Neural progenitor cell (in vitro differentiated cells): Measurements from ENCODE around the gene BAAT.

Experiments
- CTCF ChIP-seq: fragments of 200-600 bp; sonication (generic); IDR thresholded peaks from 2 replicates; pipeline ENCODE4 v1.5.1; 2017; ENCODE audit warnings: antibody characterized with exemption, mild to moderate bottlenecking
- EZH2 ChIP-seq: fragments of 200-600 bp; sonication (generic); IDR thresholded peaks from 2 replicates; pipeline ENCODE4 v1.6.1; 2017; ENCODE audit warnings: antibody characterized with exemption, mild to moderate bottlenecking, moderate library complexity
- EZH2phosphoT487 ChIP-seq: fragments of 200-600 bp; sonication (generic); IDR thresholded peaks from 2 replicates; pipeline ENCODE4 v1.6.1; 2017; ENCODE audit warnings: antibody characterized with exemption

GRCh38 chr9:101387871-101388506, 3.2 kb upstream of the BAAT start:
- TF ChIP-seq CTCF (peak; percentile 77), EZH2phosphoT487 (no peak), EZH2 (no peak)
